Sigmoid colon (tissue), 4 donors: ENCODE measurements around the gene CAMK1D.
A peak's percentile ranks its signal among the peaks of the same experiment; 100 is the strongest.

ENCODE experiments used
- EP300 ChIP-seq, 4 donors: sonication (generic); formaldehyde crosslinking; IDR thresholded peaks; one replicate each; pipeline ENCODE4 v1.6.1; 2017; ENCODE audit warnings: antibody characterized with exemption in 4 of 4
- POLR2A ChIP-seq, 2 donors: fragments of 450-650 bp; IDR thresholded peaks; one replicate each; pipeline ENCODE4 v1.6.1; 2016; ENCODE audit warnings: antibody characterized with exemption in 2 of 2, mild to moderate bottlenecking in 2 of 2, moderate library complexity in 2 of 2
- POLR2AphosphoS5 ChIP-seq, 4 donors: sonication (generic); formaldehyde crosslinking; IDR thresholded peaks; one replicate each; pipeline ENCODE4 v1.6.1; 2017; ENCODE audit warnings: antibody characterized with exemption in 4 of 4
- TF ChIP-seq, protein P1 (sequence below), 4 experiments: fragments of 450-650 bp in 3 of 4; fragments of 200-600 bp in 1 of 4; IDR thresholded peaks; one replicate each; pipeline ENCODE4 v1.5.1; 2016 to 2019; ENCODE audit warnings: antibody characterized with exemption in 4 of 4, mild to moderate bottlenecking in 3 of 4, moderate library complexity in 2 of 4

DNA sequence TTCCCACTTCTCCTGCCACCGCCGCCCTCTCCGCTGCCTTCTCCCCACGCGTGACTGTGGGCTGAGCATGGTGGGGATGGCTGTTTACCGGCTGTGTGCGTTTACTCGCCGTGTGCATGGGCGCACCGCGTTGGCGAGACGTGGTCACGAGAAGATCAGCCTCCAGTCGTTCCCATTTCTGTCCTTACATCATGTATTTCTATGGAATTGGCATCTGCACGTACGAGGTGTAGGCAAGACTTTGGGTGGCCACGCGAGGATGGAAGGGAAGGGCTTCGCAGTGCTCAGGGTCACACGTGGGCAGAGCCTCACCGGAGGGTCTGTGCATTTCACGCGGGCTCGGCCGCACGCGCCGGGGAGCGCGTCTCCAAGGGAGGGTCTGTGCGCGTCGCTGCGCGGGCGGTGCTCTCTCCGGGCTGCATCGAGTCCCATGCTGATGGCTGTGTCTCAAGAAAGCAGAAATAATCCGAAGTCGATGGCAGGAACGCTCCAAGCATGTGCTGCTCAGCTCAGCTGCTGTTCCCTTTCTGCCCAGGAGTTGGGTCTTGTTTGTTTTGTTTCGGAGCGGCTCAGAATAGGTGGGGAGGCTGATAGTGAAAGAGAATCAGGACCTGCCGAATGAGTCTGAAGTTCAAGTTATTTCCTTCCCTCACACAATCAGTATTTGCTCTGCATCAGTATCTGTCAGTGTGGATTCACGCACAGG is 973 bp downstream of the CAMK1D start:
- TF ChIP-seq EP300 (IDR thresholded peaks at IDR 0.05), result no peak
- TF ChIP-seq, protein P1, sequence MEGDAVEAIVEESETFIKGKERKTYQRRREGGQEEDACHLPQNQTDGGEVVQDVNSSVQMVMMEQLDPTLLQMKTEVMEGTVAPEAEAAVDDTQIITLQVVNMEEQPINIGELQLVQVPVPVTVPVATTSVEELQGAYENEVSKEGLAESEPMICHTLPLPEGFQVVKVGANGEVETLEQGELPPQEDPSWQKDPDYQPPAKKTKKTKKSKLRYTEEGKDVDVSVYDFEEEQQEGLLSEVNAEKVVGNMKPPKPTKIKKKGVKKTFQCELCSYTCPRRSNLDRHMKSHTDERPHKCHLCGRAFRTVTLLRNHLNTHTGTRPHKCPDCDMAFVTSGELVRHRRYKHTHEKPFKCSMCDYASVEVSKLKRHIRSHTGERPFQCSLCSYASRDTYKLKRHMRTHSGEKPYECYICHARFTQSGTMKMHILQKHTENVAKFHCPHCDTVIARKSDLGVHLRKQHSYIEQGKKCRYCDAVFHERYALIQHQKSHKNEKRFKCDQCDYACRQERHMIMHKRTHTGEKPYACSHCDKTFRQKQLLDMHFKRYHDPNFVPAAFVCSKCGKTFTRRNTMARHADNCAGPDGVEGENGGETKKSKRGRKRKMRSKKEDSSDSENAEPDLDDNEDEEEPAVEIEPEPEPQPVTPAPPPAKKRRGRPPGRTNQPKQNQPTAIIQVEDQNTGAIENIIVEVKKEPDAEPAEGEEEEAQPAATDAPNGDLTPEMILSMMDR (IDR thresholded peaks at IDR 0.05), result peak in 1 of 4 experiments; percentile 15
- peak in 3 of 4 donors; percentile 16 to 30 (median 23) for TF ChIP-seq POLR2AphosphoS5 (IDR thresholded peaks at IDR 0.05)
- no peak for TF ChIP-seq POLR2A (IDR thresholded peaks at IDR 0.05)
